Anterior cingulate cortex (tissue), 58 donors: Measurements from ENCODE around the gene KATNAL2.
"Not testable (repeated sequence)": the region's sequence is repeated elsewhere in the genome, so short reads cannot be mapped to it uniquely, and the experiment has no call there.

ENCODE experiments used
- DNase-seq, 58 donors: peaks; one replicate each; lab custom pipeline; 2025; lab: John Stamatoyannopoulos, UW

Gene KATNAL2

GRCh38 chr18:47029684-47030353, 112.4 kb downstream of the KATNAL2 start:
- DNase-seq, result not testable (repeated sequence)

DNA sequence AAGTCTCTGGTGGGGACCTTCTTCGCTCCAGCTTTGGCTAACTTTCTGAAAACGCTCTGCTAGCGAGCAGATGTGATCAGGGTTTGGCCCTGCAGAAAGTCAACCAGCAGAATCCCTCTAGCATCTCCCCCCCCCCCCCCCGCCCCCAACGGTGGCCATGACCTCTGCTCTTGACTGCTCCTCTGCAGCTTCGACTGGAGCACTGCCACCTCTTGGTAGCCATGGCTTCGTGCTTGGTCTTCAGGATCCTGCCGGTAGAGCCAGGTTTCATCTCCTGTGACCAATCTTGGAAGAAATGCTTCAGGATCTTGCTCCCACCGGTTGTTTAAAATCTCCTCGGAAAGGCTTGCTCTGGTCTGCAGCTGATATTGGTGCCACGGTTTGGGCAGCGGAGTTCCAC, 113.5 kb downstream of the KATNAL2 start:
- DNase-seq, result not testable (repeated sequence)

DNA sequence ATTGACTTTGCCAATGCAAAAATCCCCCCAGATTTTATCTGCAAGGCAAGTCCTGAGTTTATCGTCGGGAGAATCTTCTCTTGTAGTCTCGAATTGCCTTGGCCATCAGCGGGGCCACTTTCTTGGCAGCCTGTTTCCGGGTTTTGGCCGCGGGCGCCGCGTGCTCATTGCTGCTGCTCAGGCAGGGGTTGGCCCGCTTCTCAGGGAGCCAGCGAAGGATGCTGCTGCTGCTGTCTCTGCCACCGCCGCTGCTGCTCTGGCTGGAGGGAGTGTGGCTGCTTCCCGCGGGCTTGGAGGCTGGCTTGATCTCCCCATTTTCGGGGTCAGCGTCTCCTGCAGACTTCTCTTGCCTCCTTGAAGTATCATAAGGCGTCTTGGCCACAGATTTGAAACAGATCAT, 115.5 kb downstream of the KATNAL2 start:
- no peak for DNase-seq

DNA sequence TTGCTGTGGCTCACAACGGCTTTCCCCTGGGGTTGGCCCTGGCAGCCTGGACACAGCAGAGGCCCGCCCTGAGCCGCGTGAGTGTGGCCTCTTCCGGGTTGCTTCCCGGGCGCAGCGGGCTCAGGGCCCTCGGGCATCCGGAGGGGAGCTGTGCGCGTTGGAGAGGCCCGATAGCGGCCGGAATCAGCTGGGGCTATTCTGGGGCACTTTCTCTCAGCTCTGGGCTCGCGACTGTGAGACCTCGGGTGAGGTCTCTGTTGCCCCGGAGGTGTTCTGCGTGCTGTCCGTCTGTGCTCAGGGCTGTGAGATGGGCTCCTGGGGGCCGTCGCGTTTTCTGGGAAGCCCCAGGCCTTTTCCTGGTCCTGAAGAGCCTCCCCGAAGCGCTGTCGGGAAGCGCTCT, 117.2 kb downstream of the KATNAL2 start:
- DNase-seq, result not testable (repeated sequence)

DNA sequence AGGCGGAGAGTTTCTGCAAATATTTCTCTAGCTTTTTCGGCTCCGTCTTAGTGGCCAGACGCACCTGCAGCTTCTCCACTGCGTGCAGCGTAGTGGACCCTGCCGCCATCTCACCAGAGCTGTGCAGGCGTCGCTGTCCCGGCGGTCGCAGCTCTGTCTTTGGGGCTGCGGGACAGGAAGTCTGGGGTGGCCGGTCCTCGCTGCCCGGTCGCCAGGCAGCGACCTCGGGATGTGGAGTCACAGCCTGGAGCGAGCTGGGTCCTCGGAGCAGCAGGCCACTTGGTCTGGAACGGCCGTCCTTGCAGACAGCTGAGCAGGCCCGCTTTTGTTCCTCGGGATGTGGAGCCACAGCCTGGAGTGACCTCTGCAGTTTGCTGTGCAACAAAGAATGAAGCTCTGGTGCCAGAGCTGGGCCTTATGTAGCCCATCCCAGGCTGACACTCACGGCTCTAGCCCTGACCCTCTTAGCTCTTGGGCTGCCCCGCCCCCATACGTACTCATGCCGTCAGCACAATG, 117.8 kb downstream of the KATNAL2 start, which contains the start of gene ELOA2:
ELOA2 (minus strand) TSS at position 466 of the 516 bp plus-strand sequence; CDS start at position 109, 357 bp downstream.
- no peak for DNase-seq

- peak in 1 of 58 donors; percentile 3 for DNase-seq
Measured at GRCh38 chr18:47036298-47036874, 119.0 kb downstream of the KATNAL2 start.

DNA sequence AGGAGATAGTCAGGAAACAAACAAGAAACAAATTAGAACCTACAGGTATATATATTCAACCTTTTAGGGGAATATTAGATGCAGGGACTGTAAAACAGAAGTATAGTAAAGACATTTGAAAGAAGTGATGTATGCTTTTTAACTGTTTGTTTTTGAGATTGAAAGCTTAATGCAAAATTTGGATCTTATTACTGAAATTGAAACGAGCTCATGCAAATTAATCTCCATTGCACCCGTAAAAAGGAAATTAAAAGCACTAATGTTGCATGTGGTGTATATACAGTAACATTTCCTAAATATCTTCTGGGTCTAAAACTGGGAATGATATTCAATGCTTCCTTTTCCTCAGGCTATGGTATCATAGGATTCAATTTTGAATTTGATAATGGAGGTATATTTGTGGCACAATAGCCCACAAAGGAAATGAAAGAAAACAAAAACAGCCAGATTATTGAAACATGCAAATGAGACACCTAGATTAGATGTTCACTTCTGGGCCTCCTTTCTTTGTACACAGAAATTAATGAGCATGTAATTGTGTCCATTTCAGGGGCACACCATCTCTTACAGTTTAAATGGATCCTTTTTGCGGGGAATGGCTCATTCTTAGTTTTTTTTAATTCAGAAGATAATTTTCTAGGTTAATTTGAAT, 119.7 kb downstream of the KATNAL2 start:
- no peak for DNase-seq

- no peak for DNase-seq
Measured at GRCh38 chr18:47040982-47041381, 123.6 kb downstream of the KATNAL2 start.

- DNase-seq, result peak in 9 of 58 donors; percentile 4 to 74 (median 13)
Measured at GRCh38 chr18:47050468-47050867, 133.1 kb downstream of the KATNAL2 start.

DNA sequence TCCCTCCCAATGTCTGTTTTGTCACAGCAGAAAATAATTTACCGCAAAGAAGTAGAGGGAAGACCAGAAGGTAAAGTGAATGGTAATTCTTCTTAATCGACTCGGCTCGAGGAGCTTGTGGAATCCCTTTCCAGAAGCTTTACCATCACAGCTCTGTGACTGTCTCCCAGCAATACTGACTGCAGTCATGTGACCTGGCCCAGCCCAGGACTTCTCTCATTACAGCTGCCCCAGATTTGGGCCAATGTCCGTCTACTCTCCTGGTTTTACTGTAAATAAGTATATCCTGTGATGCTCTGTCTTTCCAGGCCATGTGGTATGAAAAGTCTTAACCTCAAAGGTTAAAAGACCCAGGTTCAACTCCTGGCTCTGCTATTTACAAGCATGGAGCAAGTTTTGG, 137.0 kb downstream of the KATNAL2 start:
- no peak for DNase-seq

DNA sequence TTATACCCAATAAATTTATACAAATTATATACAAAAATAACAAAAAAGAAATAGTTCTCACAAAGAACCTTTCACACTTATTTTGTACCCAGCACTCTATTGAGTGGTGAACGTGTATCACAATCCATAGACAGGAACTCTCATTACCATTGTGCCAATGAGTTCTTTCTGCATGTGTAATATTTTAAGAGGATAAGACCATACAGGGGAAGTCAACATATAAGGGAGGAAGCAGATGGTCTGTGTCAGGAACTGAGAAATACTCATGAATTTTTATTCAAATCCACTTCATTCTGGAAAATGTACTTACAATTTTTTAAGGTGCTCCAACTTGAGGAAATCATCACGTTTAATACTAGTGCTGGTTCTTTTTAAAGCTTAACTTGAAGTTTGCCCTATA, 145.1 kb downstream of the KATNAL2 start:
- DNase-seq, result no peak

DNA sequence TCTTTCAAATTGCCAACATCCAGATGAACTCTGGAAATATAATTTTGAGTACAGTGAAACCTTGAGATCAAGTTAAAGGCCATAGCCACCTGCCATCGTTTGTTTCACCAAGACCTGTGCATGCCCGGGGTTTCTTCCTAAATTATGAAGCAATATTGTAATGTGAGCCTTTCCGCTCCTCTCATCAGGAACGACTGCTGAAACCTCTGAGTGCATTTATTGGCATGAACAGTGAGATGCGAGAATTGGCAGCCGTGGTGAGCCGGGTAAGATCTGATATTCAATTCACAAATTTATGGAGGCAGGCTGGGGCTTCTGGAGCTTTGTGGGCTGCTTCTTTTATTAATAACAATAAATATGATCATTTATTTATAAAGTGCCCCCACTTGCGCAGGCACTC, 145.7 kb downstream of the KATNAL2 start:
- no peak for DNase-seq

- no peak for DNase-seq
Measured at GRCh38 chr18:47067648-47068047, 150.2 kb downstream of the KATNAL2 start.

- no peak for DNase-seq
Measured at GRCh38 chr18:47075098-47075883, 157.9 kb downstream of the KATNAL2 start.

DNA sequence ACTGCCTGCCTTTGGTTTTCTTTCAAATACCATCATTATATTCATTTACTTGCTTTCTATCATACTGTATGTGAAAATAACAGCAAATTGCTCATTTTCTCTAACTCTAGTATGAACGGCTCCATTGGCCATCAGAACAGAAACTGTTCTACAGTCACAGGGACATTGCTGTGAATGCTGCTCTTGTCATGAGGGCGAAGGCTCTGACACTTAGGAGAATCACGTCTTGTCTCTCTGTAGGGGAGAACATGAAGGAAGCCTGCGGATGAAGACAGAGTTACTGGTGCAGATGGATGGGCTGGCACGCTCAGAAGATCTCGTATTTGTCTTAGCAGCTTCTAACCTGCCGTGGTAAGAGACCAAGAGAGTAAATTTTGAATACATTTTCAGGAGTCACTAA, 159.7 kb downstream of the KATNAL2 start:
- peak in 4 of 58 donors; percentile 2 to 37 (median 8) for DNase-seq

- no peak for DNase-seq
Measured at GRCh38 chr18:47080872-47081271, 163.5 kb downstream of the KATNAL2 start.

- DNase-seq, result no peak
Measured at GRCh38 chr18:47081578-47081977, 164.2 kb downstream of the KATNAL2 start.

DNA sequence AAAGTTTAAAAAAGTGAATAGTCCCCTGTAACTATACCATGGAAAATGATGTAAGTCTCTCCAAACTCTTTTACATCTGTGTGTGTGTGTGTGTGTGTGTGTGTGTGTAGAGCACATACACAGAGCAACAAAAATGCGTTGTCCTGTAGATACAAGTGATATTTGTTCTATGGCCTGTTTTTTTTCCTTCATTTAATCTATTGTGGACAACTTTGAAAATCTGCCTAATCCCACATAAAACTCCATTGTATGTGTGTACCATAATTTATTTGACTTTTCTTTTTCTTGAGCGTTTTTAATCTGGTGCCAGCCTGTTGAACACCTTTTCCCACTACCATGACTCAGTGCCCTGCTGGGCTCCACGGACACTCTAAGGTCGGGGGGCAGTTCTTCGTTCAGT, 170.3 kb downstream of the KATNAL2 start:
- DNase-seq, result peak in 1 of 58 donors; percentile 22

DNA sequence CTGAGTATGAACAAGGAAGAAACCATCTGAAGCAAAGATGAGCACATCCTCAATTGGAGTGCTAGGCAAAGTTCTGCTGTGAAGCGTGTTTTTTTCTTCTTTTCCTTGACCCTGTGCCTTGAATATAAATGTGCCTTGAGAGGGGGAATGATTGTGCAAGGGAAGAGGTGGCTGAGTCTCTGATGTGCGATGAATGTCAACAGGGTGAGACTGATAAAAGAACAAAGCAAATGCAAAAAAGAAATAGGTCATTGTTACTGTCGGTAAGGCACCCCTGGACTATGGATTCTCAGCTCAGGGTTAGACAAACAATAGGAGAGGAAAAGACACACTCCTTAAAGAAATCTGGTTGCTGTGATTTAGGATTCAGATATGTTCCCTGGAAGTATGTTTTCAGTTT, 178.4 kb downstream of the KATNAL2 start:
- DNase-seq, result no peak

GRCh38 chr18:47100212-47100831, 182.9 kb downstream of the KATNAL2 start:
- peak in 46 of 58 donors; percentile 3 to 60 (median 27) for DNase-seq
